HPDE6-E6E7 (cell line): ENCODE measurements around the gene YIF1B.
"Not testable (repeated sequence)": the region's sequence is repeated elsewhere in the genome, so short reads cannot be mapped to it uniquely, and the experiment has no call there.

Experiments
- DNase-seq: peaks from one replicate; pipeline ENCODE4 v3.0.0; 2011; ENCODE audit warnings: missing footprints; ENCODE audit errors: extremely low spot score

The YIF1B gene

GRCh38 chr19:38315657-38316476, at the start of gene YIF1B:
Gene YIF1B, minus strand, starts transcription at chr19:38315947. Its CDS starts 30 bp downstream, at chr19:38315917.
- peak; percentile 96 for DNase-seq

GRCh38 chr19:38362946-38363688, 47.4 kb upstream of the YIF1B start:
- DNase-seq: not testable (repeated sequence)

GRCh38 chr19:38362076-38362945, 46.6 kb upstream of the YIF1B start:
- DNase-seq: peak; percentile 62

- peak; percentile 95 for DNase-seq
These were observed 45.9 kb upstream of the YIF1B start for GRCh38 chr19:38361633-38362075.

- no peak for DNase-seq
These were observed 45.3 kb upstream of the YIF1B start for GRCh38 chr19:38360839-38361631.

GRCh38 chr19:38360351-38360750, 44.6 kb upstream of the YIF1B start:
- DNase-seq: no peak

GRCh38 chr19:38359242-38360021, 43.7 kb upstream of the YIF1B start:
- DNase-seq: no peak

- DNase-seq: no peak
These were observed 42.3 kb upstream of the YIF1B start for GRCh38 chr19:38358071-38358470.

- DNase-seq: no peak
These were observed 40.3 kb upstream of the YIF1B start for GRCh38 chr19:38355728-38356725.

- no peak for DNase-seq
These were observed 36.9 kb upstream of the YIF1B start for GRCh38 chr19:38352611-38353010.

- DNase-seq: no peak
These were observed 36.2 kb upstream of the YIF1B start for GRCh38 chr19:38351865-38352395.

- no peak for DNase-seq
These were observed 35.1 kb upstream of the YIF1B start for GRCh38 chr19:38350883-38351282.

- no peak for DNase-seq
These were observed 31.1 kb upstream of the YIF1B start for GRCh38 chr19:38346837-38347236.

GRCh38 chr19:38340927-38341326, 25.2 kb upstream of the YIF1B start:
- DNase-seq: no peak

- not testable (repeated sequence) for DNase-seq
These were observed 23.3 kb upstream of the YIF1B start for GRCh38 chr19:38339011-38339410.

- DNase-seq: no peak
These were observed 21.6 kb upstream of the YIF1B start for GRCh38 chr19:38337360-38337653.

GRCh38 chr19:38336638-38337359, 21.1 kb upstream of the YIF1B start:
- peak; percentile 89 for DNase-seq

- peak; percentile 97 for DNase-seq
These were observed 20.3 kb upstream of the YIF1B start for GRCh38 chr19:38335949-38336637.
